Measurements from ENCODE around the gene OLFML2A.
"Not testable (repeated sequence)": the region's sequence is repeated elsewhere in the genome, so short reads cannot be mapped to it uniquely, and the experiment has no call there.

Gene OLFML2A

GRCh38 chr9:124840300-124840833, 63.4 kb downstream of the OLFML2A start:
- no peak for TF ChIP-seq SP1 (IDR thresholded peaks at IDR 0.05)
- TF ChIP-seq LEF1 (IDR thresholded peaks at IDR 0.05; ENCODE audit: borderline replicate concordance), result no peak
- TF ChIP-seq BHLHE40 (IDR thresholded peaks at IDR 0.05; ENCODE audit: borderline replicate concordance), result no peak
- DNase-seq (ENCODE audit: extremely low spot score), result no peak
- ChIA-PET POLR2A (interaction anchor here (0.9 kb wide), 1 partner anchor 15 kb away, joined by 3 read pairs; no protein-coding TSS in a partner anchor), CTCF (interaction anchor here (0.9 to 3.0 kb wide), 13 partner anchors 8 to 69 kb away, joined by 3 to 30 read pairs (median 5); partner anchors contain the start of gene WDR38)

- no peak for TF ChIP-seq ELF4 (IDR thresholded peaks at IDR 0.05)
- ChIA-PET POLR2A (interaction anchor here (1.0 kb wide), 1 partner anchor 21 kb away, joined by 3 read pairs; the partner anchor contains the start of gene ARPC5L), CTCF (interaction anchor here (0.6 to 3.0 kb wide), 8 partner anchors 7 to 68 kb away, joined by 3 to 30 read pairs (median 6); partner anchors contain the start of genes OLFML2A and WDR38)
- DNase-seq (ENCODE audit: extremely low spot score), result no peak
Measured at GRCh38 chr9:124841075-124841821, 64.3 kb downstream of the OLFML2A start.

- no peak for DNase-seq (ENCODE audit: extremely low spot score)
- no peak for TF ChIP-seq ELF4 (IDR thresholded peaks at IDR 0.05)
- no peak for TF ChIP-seq LEF1 (IDR thresholded peaks at IDR 0.05; ENCODE audit: borderline replicate concordance)
- TF ChIP-seq ARNT (IDR thresholded peaks at IDR 0.05), result no peak
- no peak for TF ChIP-seq CTBP1 (IDR thresholded peaks at IDR 0.05; ENCODE audit: borderline replicate concordance)
- no peak for TF ChIP-seq NFRKB (IDR thresholded peaks at IDR 0.05)
- no peak for TF ChIP-seq SP1 (IDR thresholded peaks at IDR 0.05)
- TF ChIP-seq FOXM1 (IDR thresholded peaks at IDR 0.05; ENCODE audit: borderline replicate concordance), result no peak
- TF ChIP-seq PKNOX1 (IDR thresholded peaks at IDR 0.05), result no peak
- ChIA-PET POLR2A (interaction anchor here (0.6 to 0.7 kb wide), 2 partner anchors 19 to 20 kb away, joined by 3 to 4 read pairs; partner anchors contain the start of genes ARPC5L and RPL35), CTCF (interaction anchor here (1.3 kb wide), 1 partner anchor 9 kb away, joined by 11 read pairs; the partner anchor contains the start of gene WDR38)
Measured at GRCh38 chr9:124843456-124844034, 66.6 kb downstream of the OLFML2A start.

- POLR2A ChIA-PET, result no interaction called here
- CTCF ChIA-PET, result no interaction called here
- TF ChIP-seq BHLHE40 (IDR thresholded peaks at IDR 0.05; ENCODE audit: borderline replicate concordance), result no peak
- no peak for DNase-seq (ENCODE audit: extremely low spot score)
Measured at GRCh38 chr9:124844291-124844690, 67.4 kb downstream of the OLFML2A start.

- ChIA-PET POLR2A (interaction anchor here (1.3 kb wide), 1 partner anchor 76 kb away, joined by 3 read pairs; no protein-coding TSS in a partner anchor), CTCF (interaction anchor here (1.2 kb wide), 1 partner anchor 69 kb away, joined by 4 read pairs; no protein-coding TSS in a partner anchor)
- DNase-seq (ENCODE audit: extremely low spot score), result not testable (repeated sequence)
Measured at GRCh38 chr9:124846467-124846866, 69.5 kb downstream of the OLFML2A start.

- no peak for DNase-seq (ENCODE audit: extremely low spot score)
- POLR2A ChIA-PET, result interaction anchor here (1.3 kb wide), 1 partner anchor 77 kb away, joined by 3 read pairs; no protein-coding TSS in a partner anchor
- no peak for TF ChIP-seq TARDBP (IDR thresholded peaks at IDR 0.05)
- TF ChIP-seq FOXK2 (IDR thresholded peaks at IDR 0.05), result no peak
- TF ChIP-seq SUZ12 (IDR thresholded peaks at IDR 0.05), result no peak
- TF ChIP-seq LEF1 (IDR thresholded peaks at IDR 0.05; ENCODE audit: borderline replicate concordance), result no peak
- TF ChIP-seq L3MBTL2 (conservative IDR thresholded peaks at IDR 0.05), result no peak
- TF ChIP-seq ELF4 (IDR thresholded peaks at IDR 0.05), result no peak
- no peak for TF ChIP-seq FOXM1 (IDR thresholded peaks at IDR 0.05; ENCODE audit: borderline replicate concordance)
- TF ChIP-seq FOXA1 (IDR thresholded peaks at IDR 0.05), result no peak
- no peak for TF ChIP-seq BHLHE40 (IDR thresholded peaks at IDR 0.05; ENCODE audit: borderline replicate concordance)
- CTCF ChIA-PET, result interaction anchor here (0.7 to 1.2 kb wide), 2 partner anchors 55 to 70 kb away, joined by 4 read pairs; no protein-coding TSS in a partner anchor
Measured at GRCh38 chr9:124846969-124847368, 70.0 kb downstream of the OLFML2A start.

GRCh38 chr9:124849801-124850200, 72.9 kb downstream of the OLFML2A start:
- no peak for TF ChIP-seq TARDBP (IDR thresholded peaks at IDR 0.05)
- TF ChIP-seq ELF4 (IDR thresholded peaks at IDR 0.05), result no peak
- TF ChIP-seq FOXA1 (IDR thresholded peaks at IDR 0.05), result no peak
- TF ChIP-seq ARNT (IDR thresholded peaks at IDR 0.05), result no peak
- TF ChIP-seq FOXM1 (IDR thresholded peaks at IDR 0.05; ENCODE audit: borderline replicate concordance), result no peak
- TF ChIP-seq FOXK2 (IDR thresholded peaks at IDR 0.05), result no peak
- TF ChIP-seq CTBP1 (IDR thresholded peaks at IDR 0.05; ENCODE audit: borderline replicate concordance), result no peak
- TF ChIP-seq ZNF384 (IDR thresholded peaks at IDR 0.05), result no peak
- no peak for TF ChIP-seq SUZ12 (IDR thresholded peaks at IDR 0.05)
- no peak for TF ChIP-seq L3MBTL2 (conservative IDR thresholded peaks at IDR 0.05)
- TF ChIP-seq BHLHE40 (IDR thresholded peaks at IDR 0.05; ENCODE audit: borderline replicate concordance), result no peak

More at GRCh38 chr9:124849801-124850200, 72.9 kb downstream of the OLFML2A start:
- DNase-seq (ENCODE audit: extremely low spot score), result no peak
- ChIA-PET POLR2A (interaction anchor here (1.4 kb wide), 1 partner anchor 391 kb away, joined by 3 read pairs; the partner anchor contains the start of gene HSPA5), CTCF (interaction anchor here (1.1 to 8.0 kb wide), 2 partner anchors 70 to 76 kb away, joined by 3 to 244 read pairs; partner anchors contain the start of genes NR6A1 and OLFML2A)

Data from HEK293T (cell line).